NCI-H1048 (cell line): ENCODE measurements around the gene FGFR4.

Source experiments
- DNase-seq: peaks from one replicate; lab custom pipeline; 2025; lab: John Stamatoyannopoulos, UW

FGFR4 gene

DNA sequence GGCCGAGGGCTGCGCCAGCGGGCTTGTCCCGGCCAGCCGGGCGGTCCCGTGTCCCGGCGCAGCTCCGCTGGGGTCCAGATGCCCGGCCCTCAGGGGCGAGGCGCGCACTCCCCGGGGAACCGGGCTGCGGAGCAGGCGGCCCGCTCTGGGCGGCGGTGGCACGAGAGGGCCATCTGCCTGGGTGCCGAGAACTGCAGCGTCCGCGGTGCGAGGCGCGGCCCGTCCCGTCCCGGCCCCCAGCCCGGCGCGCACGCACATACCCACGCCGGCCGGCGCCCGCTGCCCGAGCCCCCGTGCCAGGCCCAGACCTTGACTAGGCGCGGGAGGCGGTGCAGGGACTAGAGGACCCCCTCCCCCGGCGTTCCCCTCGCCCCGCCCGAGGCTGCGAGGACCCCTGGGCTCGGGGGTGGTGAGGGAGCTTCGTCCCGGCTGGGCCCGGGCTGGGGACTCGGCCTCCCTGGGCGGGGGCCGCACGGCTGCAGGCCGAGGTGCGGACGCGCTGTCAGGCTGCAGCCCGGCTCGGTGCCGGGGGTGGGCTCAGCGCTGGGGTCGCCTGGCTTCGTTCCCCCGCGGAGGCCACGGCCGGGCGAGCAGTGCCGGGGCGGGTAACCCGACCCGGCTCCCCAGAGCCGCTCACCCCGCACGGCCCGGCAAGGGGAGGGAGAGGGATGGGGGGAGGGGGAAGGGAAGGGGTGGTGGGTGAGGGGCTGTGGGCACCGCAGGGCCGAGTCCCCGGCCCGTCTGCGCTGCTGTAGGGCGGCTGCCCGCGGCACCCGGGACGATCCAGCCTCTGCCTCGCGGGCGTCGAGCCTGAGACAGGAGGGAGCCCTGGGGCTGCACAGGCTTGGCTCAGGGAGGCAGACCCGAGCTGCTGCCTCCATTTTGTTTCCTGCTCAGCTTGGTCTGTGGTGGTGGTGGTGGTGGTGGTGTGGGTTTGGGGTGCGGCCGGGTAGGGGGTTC, 45.7 kb downstream of the FGFR4 start:
- DNase-seq, result no peak

- peak; percentile 36 for DNase-seq
Measured at GRCh38 chr5:177133096-177133852, 46.6 kb downstream of the FGFR4 start, which contains the start of gene NSD1. Gene NSD1, plus strand, starts transcription at chr5:177133773. Its CDS starts 1,331 bp downstream, at chr5:177135104.

DNA sequence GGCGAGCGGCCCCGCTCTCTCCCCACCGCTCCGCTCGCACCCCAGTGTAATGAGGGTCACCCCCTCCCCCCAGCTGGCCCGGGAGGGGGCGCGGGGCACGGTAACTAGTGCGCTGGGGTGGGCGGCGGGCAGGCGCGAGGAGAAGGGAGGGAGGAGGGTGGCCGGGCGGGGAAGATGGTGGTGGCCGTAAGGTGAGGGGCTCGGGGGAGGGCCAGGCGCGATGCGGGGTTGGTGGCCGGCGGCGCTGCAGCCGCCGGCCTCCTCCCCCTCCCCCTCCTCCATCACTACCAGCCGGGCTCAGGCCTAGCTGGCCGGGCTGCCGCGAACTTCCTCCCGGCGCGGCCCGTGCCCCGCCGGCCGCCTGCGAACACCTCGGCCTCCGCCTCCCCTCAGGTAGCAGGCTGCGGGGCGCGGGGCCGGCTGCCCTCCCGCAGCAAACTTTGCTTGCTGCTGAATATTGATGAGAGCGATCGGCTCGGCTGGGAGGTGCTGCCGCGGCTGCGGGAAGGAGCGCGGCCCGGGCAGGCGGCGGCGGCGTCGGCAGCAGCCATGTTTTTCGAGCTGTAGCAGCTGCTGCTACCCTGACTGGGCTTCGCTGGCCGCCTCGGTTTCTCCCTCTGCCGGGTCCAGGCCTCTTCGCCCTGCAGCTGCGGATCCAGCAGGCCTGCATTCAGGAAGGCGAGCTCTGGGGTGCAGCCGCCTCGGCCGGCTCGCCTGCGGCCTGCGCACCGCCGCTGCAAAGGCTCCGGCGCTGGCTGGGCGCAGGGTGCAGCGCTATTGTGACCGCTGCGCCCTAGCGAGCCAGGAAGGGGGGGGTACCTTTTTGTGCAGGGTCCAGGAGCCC, 47.4 kb downstream of the FGFR4 start:
- DNase-seq, result no peak

DNA sequence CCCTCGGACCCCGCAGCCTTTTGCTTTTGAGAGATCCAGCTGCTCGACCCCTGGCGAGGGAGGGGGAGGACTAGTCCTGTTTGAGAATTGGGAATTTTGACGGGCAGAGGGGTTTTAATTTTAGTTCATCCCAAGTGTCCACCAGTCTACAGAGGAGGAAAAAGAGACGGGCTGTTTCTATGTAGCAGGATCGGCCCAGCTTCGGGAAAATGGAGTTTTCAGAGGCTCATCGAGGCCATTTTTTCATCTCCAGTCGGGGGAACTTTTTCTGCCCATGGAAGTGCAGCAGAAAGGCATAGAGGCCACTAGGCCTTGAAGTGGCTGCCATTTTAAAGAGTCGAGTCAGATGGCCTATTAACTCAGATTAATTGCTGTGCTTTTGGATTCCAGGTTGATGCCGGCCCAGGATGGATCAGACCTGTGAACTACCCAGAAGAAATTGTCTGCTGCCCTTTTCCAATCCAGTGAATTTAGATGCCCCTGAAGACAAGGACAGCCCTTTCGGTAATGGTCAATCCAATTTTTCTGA, 48.0 kb downstream of the FGFR4 start:
- no peak for DNase-seq

- DNase-seq, result no peak
Measured at GRCh38 chr5:177140312-177140711, 53.6 kb downstream of the FGFR4 start.

DNA sequence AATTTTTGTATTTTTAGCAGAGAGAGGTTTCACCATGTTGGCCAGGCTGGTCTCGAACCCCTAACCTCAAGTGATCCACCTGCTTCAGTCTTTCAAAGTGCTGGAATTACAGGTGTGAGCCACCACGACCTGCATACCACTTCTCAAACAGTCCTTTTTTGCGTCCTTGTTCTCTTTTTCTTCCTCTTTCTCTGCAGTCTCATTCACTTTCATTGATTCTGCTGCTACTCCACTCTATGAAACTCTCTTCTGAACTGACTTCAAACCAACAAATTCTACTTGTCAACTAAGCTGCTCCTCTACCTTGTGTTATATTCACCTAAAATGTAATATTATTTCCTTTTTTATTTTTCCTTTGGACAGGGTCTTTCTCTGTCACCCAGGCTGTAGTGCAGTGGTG, 54.8 kb downstream of the FGFR4 start:
- no peak for DNase-seq

- no peak for DNase-seq
Measured at GRCh38 chr5:177142098-177142611, 55.4 kb downstream of the FGFR4 start.

DNA sequence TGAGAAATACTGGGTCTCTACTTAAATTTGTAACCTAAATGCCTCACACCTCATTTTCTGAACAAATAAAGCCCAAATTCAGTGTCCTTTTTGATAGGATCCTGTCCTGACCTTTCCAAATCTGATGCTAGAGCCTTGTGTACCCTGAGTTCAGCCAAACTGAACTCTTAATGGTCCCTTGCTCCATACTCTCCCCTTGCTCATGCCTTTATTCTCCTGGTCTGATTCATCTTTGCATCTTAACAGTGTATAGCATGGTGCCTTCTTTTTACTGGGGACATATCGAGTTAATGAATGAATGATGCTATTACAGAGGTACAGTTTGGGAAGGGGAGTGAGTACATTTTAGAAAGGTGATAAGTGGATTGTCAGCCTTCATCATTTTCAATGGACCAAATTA, 56.1 kb downstream of the FGFR4 start:
- DNase-seq, result no peak

DNA sequence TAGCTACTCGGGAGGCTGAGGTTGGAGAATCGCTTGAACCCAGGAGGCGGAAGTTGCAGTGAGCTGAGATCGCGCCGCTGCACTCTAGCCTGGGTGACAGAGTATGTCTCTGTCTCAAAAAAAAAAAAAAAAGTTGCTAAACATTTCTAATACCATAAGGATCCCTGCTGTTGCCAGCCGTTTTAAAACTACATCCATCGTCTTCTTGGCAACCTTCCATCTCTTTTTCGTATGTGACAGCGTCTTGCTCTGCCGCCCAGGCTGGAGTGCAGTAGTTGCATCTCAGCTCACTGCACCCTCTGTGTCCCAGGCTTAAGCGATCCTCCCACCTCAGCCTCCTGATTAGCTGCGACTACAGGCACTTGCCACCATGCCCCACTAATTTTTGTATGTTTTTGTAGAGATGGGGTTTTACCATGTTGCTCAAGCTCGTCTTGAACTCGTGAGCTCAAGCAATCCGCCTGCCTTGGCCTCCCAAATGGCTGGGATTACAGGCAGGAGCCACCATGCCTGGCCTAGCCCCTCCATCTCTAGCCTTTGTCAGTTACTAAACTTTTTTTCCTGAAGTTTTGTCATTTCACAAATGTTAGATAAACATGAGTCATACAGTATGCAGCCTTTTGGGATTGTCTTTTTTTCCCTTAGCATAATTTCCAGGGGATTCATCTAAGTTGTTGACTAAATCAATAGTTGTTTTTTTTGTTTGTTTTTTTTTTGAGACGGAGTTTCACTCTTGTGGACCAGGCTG, 60.4 kb downstream of the FGFR4 start:
- no peak for DNase-seq
